HL-60 (cell line): ENCODE measurements around the gene EPHB3.
A peak's percentile ranks its signal among the peaks of the same experiment; 100 is the strongest.

ENCODE experiments used
- DNase-seq, 2 experiments: peaks; one replicate each; pipeline ENCODE4 v3.0.0-alpha.2; 2010 to 2020; ENCODE audit warnings: low read depth in 1 of 2, low spot score in 1 of 2
- H3K27ac ChIP-seq: fragments of 250-450 bp; sonication (Bioruptor Pico); replicated peaks from 2 replicates; pipeline ENCODE4 v1.5.1; 2020; ENCODE audit warnings: mild to moderate bottlenecking, moderate library complexity
- H3K27me3 ChIP-seq: fragments of 250-450 bp; sonication (Bioruptor Pico); 2 replicates; pipeline ENCODE4 v1.5.1; 2021; ENCODE audit warnings: mild to moderate bottlenecking, moderate library complexity; ENCODE audit not compliant: insufficient read depth, poor library complexity, severe bottlenecking
- H3K4me3 ChIP-seq: replicated peaks from 2 replicates; pipeline ENCODE4 v1.5.1; 2011; ENCODE audit warnings: mild to moderate bottlenecking, control low read depth, low read length; ENCODE audit not compliant: insufficient read depth
- CTCF ChIP-seq: IDR thresholded peaks from one replicate; pipeline ENCODE4 v1.5.1; 2011; ENCODE audit warnings: low read length, control low read depth, inconsistent platforms; ENCODE audit not compliant: insufficient read depth
- GABPA ChIP-seq: IDR thresholded peaks from 2 replicates; pipeline ENCODE4 v1.6.1; 2012; ENCODE audit warnings: low read depth
- POLR2AphosphoS5 ChIP-seq: IDR thresholded peaks from 2 replicates; pipeline ENCODE4 v1.6.1; 2012; ENCODE audit warnings: low read depth
- REST ChIP-seq: IDR thresholded peaks from 2 replicates; pipeline ENCODE4 v1.6.1; 2012; ENCODE audit warnings: low read depth; ENCODE audit not compliant: insufficient replicate concordance
- SPI1 ChIP-seq: IDR thresholded peaks from 2 replicates; pipeline ENCODE4 v1.6.1; 2012; ENCODE audit warnings: low read depth, mild to moderate bottlenecking, borderline replicate concordance

Gene EPHB3

GRCh38 chr3:184523825-184524615 is 37.6 kb upstream of the EPHB3 start:
- Histone ChIP-seq H3K4me3 (no peak overlapping the region), H3K27me3 (peaks cover 35% of the 10 kb centered on the region), H3K27ac (no peak overlapping the region)
- TF ChIP-seq CTCF (no peak), GABPA (no peak), POLR2AphosphoS5 (no peak), REST (no peak), SPI1 (no peak)
- DNase-seq: no peak

- peak overlapping the region; percentile 48 for H3K4me3 ChIP-seq
- TF ChIP-seq CTCF (no peak), SPI1 (peak; percentile 90), REST (no peak), GABPA (no peak), POLR2AphosphoS5 (no peak)
- H3K27ac ChIP-seq: no peak overlapping the region
- no peak for DNase-seq
- H3K27me3 ChIP-seq: peaks cover 35% of the 10 kb centered on the region
Observed at GRCh38 chr3:184524981-184525336, 36.6 kb upstream of the EPHB3 start.

GRCh38 chr3:184525337-184526087 is 36.1 kb upstream of the EPHB3 start:
- H3K27me3 ChIP-seq: peaks cover 35% of the 10 kb centered on the region
- H3K27ac ChIP-seq: no peak overlapping the region
- peak overlapping the region; percentile 48 for H3K4me3 ChIP-seq
- TF ChIP-seq GABPA (no peak), SPI1 (no peak), CTCF (no peak), POLR2AphosphoS5 (no peak), REST (no peak)
- no peak for DNase-seq
